Nephron (organoid): ENCODE data around the gene ARFGAP2.

Experiments
- H3K27ac Mint-ChIP-seq, 3 experiments: 2 replicates each; pipeline ENCODE4 v1.8.0; 2020; ENCODE audit warnings: mixed read lengths in 3 of 3, mild to moderate bottlenecking in 2 of 3, moderate library complexity in 1 of 3
- H3K27me3 Mint-ChIP-seq: 2 replicates; pipeline ENCODE4 v1.8.0; 2021; ENCODE audit warnings: low read depth, mild to moderate bottlenecking, moderate library complexity, mixed read lengths
- H3K36me3 Mint-ChIP-seq: 2 replicates; pipeline ENCODE4 v1.8.0; 2020; ENCODE audit warnings: low read depth, mixed read lengths
- H3K4me1 Mint-ChIP-seq: 2 replicates; pipeline ENCODE4 v1.8.0; 2020; ENCODE audit warnings: mixed read lengths
- H3K4me3 Mint-ChIP-seq, 3 experiments: 2 replicates each; pipeline ENCODE4 v1.8.0; 2020; ENCODE audit warnings: mild to moderate bottlenecking in 3 of 3, mixed read lengths in 3 of 3, moderate library complexity in 2 of 3
- H3K9me3 Mint-ChIP-seq: 2 replicates; pipeline ENCODE4 v1.8.0; 2020; ENCODE audit warnings: mixed read lengths
- TF ChIP-seq, protein P1 (sequence below), 3 experiments: fragments of 200-600 bp; sonication (generic); IDR thresholded peaks; one replicate each; pipeline ENCODE4 v1.5.0; 2021; ENCODE audit warnings: antibody characterized with exemption in 3 of 3; ENCODE audit not compliant: unreplicated experiment in 3 of 3

The ARFGAP2 gene

GRCh38 chr11:47176328-47177228 is at the start of gene ARFGAP2:
ARFGAP2 (minus strand) TSS chr11:47176879; CDS start chr11:47176853, 26 bp downstream.
- H3K27me3 Mint-ChIP-seq = no peaks in the 10 kb centered on the region
- peak within 1 kb of the TSS; percentile 99 to 100 (median 99) for H3K27ac Mint-ChIP-seq
- H3K4me1 Mint-ChIP-seq = peaks cover 24% of the 10 kb centered on the region
- peak within 1 kb of the TSS; percentile 97 to 99 (median 98) for H3K4me3 Mint-ChIP-seq
- H3K9me3 Mint-ChIP-seq = no peaks in the 10 kb centered on the region
- TF ChIP-seq, protein P1, sequence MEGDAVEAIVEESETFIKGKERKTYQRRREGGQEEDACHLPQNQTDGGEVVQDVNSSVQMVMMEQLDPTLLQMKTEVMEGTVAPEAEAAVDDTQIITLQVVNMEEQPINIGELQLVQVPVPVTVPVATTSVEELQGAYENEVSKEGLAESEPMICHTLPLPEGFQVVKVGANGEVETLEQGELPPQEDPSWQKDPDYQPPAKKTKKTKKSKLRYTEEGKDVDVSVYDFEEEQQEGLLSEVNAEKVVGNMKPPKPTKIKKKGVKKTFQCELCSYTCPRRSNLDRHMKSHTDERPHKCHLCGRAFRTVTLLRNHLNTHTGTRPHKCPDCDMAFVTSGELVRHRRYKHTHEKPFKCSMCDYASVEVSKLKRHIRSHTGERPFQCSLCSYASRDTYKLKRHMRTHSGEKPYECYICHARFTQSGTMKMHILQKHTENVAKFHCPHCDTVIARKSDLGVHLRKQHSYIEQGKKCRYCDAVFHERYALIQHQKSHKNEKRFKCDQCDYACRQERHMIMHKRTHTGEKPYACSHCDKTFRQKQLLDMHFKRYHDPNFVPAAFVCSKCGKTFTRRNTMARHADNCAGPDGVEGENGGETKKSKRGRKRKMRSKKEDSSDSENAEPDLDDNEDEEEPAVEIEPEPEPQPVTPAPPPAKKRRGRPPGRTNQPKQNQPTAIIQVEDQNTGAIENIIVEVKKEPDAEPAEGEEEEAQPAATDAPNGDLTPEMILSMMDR (IDR thresholded peaks at IDR 0.05; ENCODE audit: unreplicated experiment in 3 of 3) = no peak
- H3K36me3 Mint-ChIP-seq = peaks cover 30% of the 10 kb centered on the region

DNA sequence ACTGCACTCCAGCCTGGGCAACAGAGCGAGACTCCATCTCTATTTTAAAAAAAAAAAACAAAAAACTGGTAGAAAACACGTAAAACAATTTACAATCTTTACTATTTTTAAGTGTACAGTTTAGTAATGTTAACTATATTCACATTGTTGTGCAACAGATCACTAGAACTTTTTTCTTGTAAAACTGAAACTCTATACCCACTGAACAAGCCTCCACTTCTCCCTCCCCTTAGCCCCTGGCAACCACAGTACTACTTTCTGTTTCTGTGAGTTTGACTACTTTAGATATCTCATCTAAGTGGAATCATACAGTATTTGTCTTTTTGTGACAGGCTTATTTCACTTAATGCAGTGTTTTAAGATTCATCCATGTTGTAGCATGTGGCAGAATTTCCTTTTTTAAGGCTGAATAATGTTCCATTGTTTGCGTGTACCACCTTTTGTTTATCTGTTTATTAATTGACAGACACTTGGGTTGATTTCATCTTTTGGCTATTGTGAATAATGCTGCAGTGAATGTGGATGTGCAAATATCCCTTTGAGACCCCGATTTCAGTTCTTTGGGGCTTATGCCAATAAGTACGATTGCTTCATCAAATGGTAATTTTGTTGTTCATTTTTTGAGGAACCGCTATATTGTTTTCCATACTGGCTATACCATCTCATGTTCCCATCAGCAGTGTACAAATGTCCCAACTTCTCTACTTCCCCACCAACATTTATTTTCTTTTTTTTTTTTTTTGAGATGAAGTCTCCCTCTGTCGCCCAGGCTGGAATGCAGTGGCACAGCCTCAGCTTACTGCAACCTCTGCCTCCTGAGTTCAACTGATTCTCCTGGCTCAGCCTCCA is 49.1 kb upstream of the ARFGAP2 start:
- Mint-ChIP-seq H3K4me3 (no peak overlapping the region), H3K4me1 (no peaks in the 10 kb centered on the region), H3K27ac (no peak overlapping the region), H3K27me3 (peaks cover 3% of the 10 kb centered on the region), H3K36me3 (peaks cover 12% of the 10 kb centered on the region), H3K9me3 (no peaks in the 10 kb centered on the region)
- TF ChIP-seq, protein P1 (IDR thresholded peaks at IDR 0.05; ENCODE audit: unreplicated experiment in 3 of 3) = no peak

DNA sequence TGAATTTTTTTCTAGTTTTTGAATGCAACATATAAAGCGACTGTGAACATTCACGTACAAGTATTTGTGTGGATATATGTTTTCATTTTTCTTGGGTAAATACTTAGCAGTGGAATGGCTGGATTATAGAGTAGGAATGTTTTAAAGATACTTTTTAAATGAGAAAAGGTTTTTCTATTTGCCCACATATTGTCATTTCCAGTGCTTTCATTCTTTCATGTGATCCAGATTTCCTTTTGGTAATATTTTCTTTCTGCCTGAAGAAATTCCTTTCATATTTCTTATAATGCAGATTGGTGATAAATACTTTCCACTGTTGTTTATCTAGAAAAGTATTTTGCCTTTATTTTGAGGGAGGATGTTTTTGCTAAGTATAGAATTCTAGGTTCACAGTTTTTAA is 46.0 kb upstream of the ARFGAP2 start:
- Mint-ChIP-seq H3K9me3 (no peaks in the 10 kb centered on the region), H3K4me3 (no peak overlapping the region), H3K4me1 (peaks cover 8% of the 10 kb centered on the region), H3K27ac (no peak overlapping the region), H3K36me3 (peaks cover 14% of the 10 kb centered on the region), H3K27me3 (no peaks in the 10 kb centered on the region)
- TF ChIP-seq, protein P1 (IDR thresholded peaks at IDR 0.05; ENCODE audit: unreplicated experiment in 3 of 3) = no peak

GRCh38 chr11:47220401-47220821 is 43.7 kb upstream of the ARFGAP2 start:
- no peaks in the 10 kb centered on the region for H3K9me3 Mint-ChIP-seq
- H3K4me3 Mint-ChIP-seq = no peak overlapping the region
- H3K27ac Mint-ChIP-seq = peak overlapping the region in 1 of 3 experiments; percentile 31
- H3K36me3 Mint-ChIP-seq = peaks cover 6% of the 10 kb centered on the region
- peaks cover 23% of the 10 kb centered on the region for H3K4me1 Mint-ChIP-seq
- H3K27me3 Mint-ChIP-seq = no peaks in the 10 kb centered on the region
- TF ChIP-seq, protein P1 (IDR thresholded peaks at IDR 0.05; ENCODE audit: unreplicated experiment in 3 of 3) = no peak

DNA sequence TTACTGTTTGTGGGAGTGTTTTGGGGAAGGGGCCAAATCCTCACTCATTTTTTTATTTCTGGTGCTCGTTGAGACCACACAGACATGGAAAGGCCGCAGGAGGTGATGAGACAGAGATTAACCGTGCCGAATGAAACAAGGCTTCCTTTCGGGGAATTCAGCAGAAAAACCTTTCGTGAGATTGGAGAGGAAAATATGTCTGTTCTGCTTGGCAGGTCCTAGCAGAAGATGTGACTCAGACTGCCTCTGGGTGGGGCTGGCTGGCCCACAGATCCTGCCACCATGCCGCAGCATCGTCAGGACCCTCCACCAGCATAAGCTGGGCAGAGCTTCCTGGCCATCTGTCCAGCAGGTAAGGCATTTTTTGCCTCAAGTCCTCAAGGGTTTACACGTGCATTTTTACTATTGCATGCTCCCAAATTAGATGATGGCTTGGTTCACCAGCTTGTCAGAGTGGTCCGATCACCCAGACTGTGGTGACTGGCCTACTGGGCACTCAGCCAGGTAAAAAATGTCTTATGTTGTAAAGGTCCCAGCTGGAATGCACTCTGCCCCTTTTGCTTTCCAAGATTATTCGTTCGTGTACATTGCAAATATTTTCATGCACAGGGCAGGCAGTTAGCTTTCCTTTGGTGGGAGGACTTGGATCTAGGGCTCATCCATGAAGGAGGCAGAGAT is 39.6 kb upstream of the ARFGAP2 start:
- H3K27ac Mint-ChIP-seq = peak overlapping the region; percentile 61 to 93 (median 91)
- no peaks in the 10 kb centered on the region for H3K9me3 Mint-ChIP-seq
- H3K4me3 Mint-ChIP-seq = peak overlapping the region; percentile 84 to 89 (median 88)
- H3K36me3 Mint-ChIP-seq = peaks cover 6% of the 10 kb centered on the region
- no peaks in the 10 kb centered on the region for H3K27me3 Mint-ChIP-seq
- peaks cover 29% of the 10 kb centered on the region for H3K4me1 Mint-ChIP-seq
- TF ChIP-seq, protein P1 (IDR thresholded peaks at IDR 0.05; ENCODE audit: unreplicated experiment in 3 of 3) = no peak
